ENCODE results near the gene PARD3. TPM values are rescaled to one million over a fixed set of nuclear protein-coding genes. Genes with fewer than 3 reads are reported as not detected.

PARD3 gene
- polyA plus RNA-seq, 3 donors, result 0.51 TPM; not detected in 2

DNA sequence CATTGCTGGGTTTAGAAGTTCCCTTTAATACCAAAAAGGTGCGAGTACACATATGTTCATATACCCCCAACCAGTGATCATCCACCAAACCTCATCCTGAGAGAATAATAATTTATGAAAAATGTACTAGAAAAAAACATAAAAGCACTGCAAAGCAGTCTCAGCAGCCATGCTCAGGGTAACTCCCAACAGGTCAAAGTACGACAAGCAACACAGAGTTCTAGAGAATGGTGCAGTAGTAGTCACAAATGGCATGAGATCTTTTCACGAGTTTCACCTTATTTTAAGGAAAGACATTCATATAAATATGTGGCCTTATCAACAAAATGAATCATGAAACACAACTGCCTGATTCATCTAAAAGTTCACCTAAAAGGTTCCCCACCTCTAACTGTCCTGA is 338.5 kb downstream of the PARD3 start:
- Mint-ChIP-seq H3K4me3 (no peak overlapping the region), H3K9me3 (peaks cover 0 to 2% (median 0%) of the 10 kb centered on the region in 7 donors), H3K4me1 (no peaks in the 10 kb centered on the region), H3K27me3 (ENCODE audit: low read depth in 3 of 3) (peaks cover 0 to 2% (median 0%) of the 10 kb centered on the region in 3 donors), H3K36me3 (no peaks in the 10 kb centered on the region), H3K27ac (no peak overlapping the region)
- H3K27me3 ChIP-seq (ENCODE audit: control insufficient read depth in 2 of 2, insufficient read depth in 2 of 2, low read length in 2 of 2), result no peaks in the 10 kb centered on the region
- H3K9me3 ChIP-seq (replicated peaks in 1 of 2; ENCODE audit: control insufficient read depth in 1 of 2, insufficient read depth in 1 of 2, low read length in 2 of 2), result no peaks in the 10 kb centered on the region
- intact Hi-C loops (cut with micrococcal nuclease), result no loop called here
- no peaks in the 10 kb centered on the region for H4K20me1 ChIP-seq (ENCODE audit: insufficient read depth, low read length)
- H3K27ac ChIP-seq (ENCODE audit: low read depth in 1 of 2, low read length in 2 of 2), result no peak overlapping the region
- WGBS (ENCODE audit: insufficient coverage), result no CpG with 5 or more reads among the region's 3 CpGs
- no peak overlapping the region for H2AFZ ChIP-seq (ENCODE audit: insufficient read depth, low read depth, low read length, poor library complexity, severe bottlenecking)
- no peak for DNase-seq
- TF ChIP-seq, protein P1, sequence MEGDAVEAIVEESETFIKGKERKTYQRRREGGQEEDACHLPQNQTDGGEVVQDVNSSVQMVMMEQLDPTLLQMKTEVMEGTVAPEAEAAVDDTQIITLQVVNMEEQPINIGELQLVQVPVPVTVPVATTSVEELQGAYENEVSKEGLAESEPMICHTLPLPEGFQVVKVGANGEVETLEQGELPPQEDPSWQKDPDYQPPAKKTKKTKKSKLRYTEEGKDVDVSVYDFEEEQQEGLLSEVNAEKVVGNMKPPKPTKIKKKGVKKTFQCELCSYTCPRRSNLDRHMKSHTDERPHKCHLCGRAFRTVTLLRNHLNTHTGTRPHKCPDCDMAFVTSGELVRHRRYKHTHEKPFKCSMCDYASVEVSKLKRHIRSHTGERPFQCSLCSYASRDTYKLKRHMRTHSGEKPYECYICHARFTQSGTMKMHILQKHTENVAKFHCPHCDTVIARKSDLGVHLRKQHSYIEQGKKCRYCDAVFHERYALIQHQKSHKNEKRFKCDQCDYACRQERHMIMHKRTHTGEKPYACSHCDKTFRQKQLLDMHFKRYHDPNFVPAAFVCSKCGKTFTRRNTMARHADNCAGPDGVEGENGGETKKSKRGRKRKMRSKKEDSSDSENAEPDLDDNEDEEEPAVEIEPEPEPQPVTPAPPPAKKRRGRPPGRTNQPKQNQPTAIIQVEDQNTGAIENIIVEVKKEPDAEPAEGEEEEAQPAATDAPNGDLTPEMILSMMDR (IDR thresholded peaks at IDR 0.05), result no peak
- no peaks in the 10 kb centered on the region for H3K36me3 ChIP-seq (replicated peaks in 1 of 2; ENCODE audit: control insufficient read depth in 1 of 2, insufficient read depth in 2 of 2, low read length in 2 of 2)
- no peaks in the 10 kb centered on the region for H3K4me1 ChIP-seq (ENCODE audit: control insufficient read depth in 1 of 2, insufficient read depth in 2 of 2, low read length in 2 of 2)
- H3K79me2 ChIP-seq (ENCODE audit: insufficient read depth, low read length), result no peaks in the 10 kb centered on the region
- H3K4me2 ChIP-seq (replicated peaks; ENCODE audit: extremely low read depth, low read length, poor library complexity, severe bottlenecking), result no peak overlapping the region
- H3K4me3 ChIP-seq (replicated peaks in 1 of 3; ENCODE audit: low read depth in 2 of 3, low read length in 3 of 3), result no peak overlapping the region
- H3K9ac ChIP-seq (ENCODE audit: insufficient read depth, low read length, poor library complexity, severe bottlenecking), result no peak overlapping the region

- Histone ChIP-seq H4K20me1 (ENCODE audit: insufficient read depth, low read length) (no peaks in the 10 kb centered on the region), H3K27ac (ENCODE audit: low read depth in 1 of 2, low read length in 2 of 2) (no peak overlapping the region), H3K9ac (ENCODE audit: insufficient read depth, low read length, poor library complexity, severe bottlenecking) (no peak overlapping the region), H3K36me3 (replicated peaks in 1 of 2; ENCODE audit: control insufficient read depth in 1 of 2, insufficient read depth in 2 of 2, low read length in 2 of 2) (no peaks in the 10 kb centered on the region), H3K4me3 (replicated peaks in 1 of 3; ENCODE audit: low read depth in 2 of 3, low read length in 3 of 3) (no peak overlapping the region), H2AFZ (ENCODE audit: insufficient read depth, low read depth, low read length, poor library complexity, severe bottlenecking) (no peak overlapping the region), H3K9me3 (replicated peaks in 1 of 2; ENCODE audit: control insufficient read depth in 1 of 2, insufficient read depth in 1 of 2, low read length in 2 of 2) (no peaks in the 10 kb centered on the region), H3K4me2 (replicated peaks; ENCODE audit: extremely low read depth, low read length, poor library complexity, severe bottlenecking) (no peak overlapping the region), H3K79me2 (ENCODE audit: insufficient read depth, low read length) (no peaks in the 10 kb centered on the region), H3K4me1 (ENCODE audit: control insufficient read depth in 1 of 2, insufficient read depth in 2 of 2, low read length in 2 of 2) (no peaks in the 10 kb centered on the region), H3K27me3 (ENCODE audit: control insufficient read depth in 2 of 2, insufficient read depth in 2 of 2, low read length in 2 of 2) (no peaks in the 10 kb centered on the region)
- TF ChIP-seq, protein P1 (IDR thresholded peaks at IDR 0.05), result no peak
- Mint-ChIP-seq H3K27ac (no peak overlapping the region), H3K4me1 (no peaks in the 10 kb centered on the region), H3K4me3 (no peak overlapping the region), H3K27me3 (ENCODE audit: low read depth in 3 of 3) (peaks cover 0 to 2% (median 0%) of the 10 kb centered on the region in 3 donors), H3K36me3 (no peaks in the 10 kb centered on the region), H3K9me3 (peaks cover 0 to 2% (median 0%) of the 10 kb centered on the region in 7 donors)
- intact Hi-C loops (cut with micrococcal nuclease), result no loop called here
- DNase-seq, result no peak
- WGBS (ENCODE audit: insufficient coverage), result 100% methylated on average over 2 of the region's 5 CpGs
These were observed 339.3 kb downstream of the PARD3 start for GRCh38 chr10:34475786-34476185.

Measured in CD14-positive monocyte (primary cell).